Liver (tissue), 2 donors: ENCODE results near the gene MALRD1.

ENCODE experiments used
- CTCF ChIP-seq: fragments of 150-350 bp; IDR thresholded peaks from 2 replicates; pipeline ENCODE4 v1.5.1; 2017; ENCODE audit warnings: improper control_type of control experiment, low read depth, low read length; ENCODE audit not compliant: missing input control
- YY1 ChIP-seq: IDR thresholded peaks from 2 replicates; pipeline ENCODE4 v1.6.1; 2016; ENCODE audit warnings: antibody characterized with exemption, mild to moderate bottlenecking
- donor health status: healthy.

GRCh38 chr10:19194866-19195265 is 146.3 kb downstream of the MALRD1 start:
- no peak for TF ChIP-seq YY1
- no peak for TF ChIP-seq CTCF
